Middle frontal gyrus (tissue), 1 donor: Measurements from ENCODE around the gene SOX5.
"Not testable (repeated sequence)": the region's sequence is repeated elsewhere in the genome, so short reads cannot be mapped to it uniquely, and the experiment has no call there.

Source experiments
- DNase-seq: peaks from one replicate; pipeline ENCODE4 v3.0.0-alpha.2; 2015; ENCODE audit warnings: low spot score; ENCODE audit errors: extremely low spot score

Gene SOX5

GRCh38 chr12:23502259-23502658, 447.2 kb downstream of the SOX5 start:
- no peak for DNase-seq

DNA sequence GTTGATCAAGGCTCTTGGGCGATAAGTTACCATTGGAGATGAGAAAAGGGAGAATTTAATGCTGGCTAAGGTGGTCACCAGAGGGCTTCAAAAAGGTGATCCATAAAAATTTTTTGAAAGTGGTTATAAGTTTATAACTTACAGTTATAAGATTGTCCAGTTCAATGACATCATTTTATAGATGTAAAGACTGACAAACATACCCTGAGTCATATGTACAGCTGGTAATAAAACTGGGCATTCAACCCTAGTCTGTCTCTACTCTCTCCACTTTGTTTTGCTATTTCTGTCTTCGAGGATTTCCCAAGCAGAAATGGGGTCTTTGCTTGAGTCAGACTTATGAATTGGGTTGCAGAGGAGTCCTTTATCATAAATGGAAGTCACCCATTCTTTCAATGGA, 454.0 kb downstream of the SOX5 start:
- DNase-seq = no peak

GRCh38 chr12:23493672-23494071, 455.8 kb downstream of the SOX5 start:
- no peak for DNase-seq

DNA sequence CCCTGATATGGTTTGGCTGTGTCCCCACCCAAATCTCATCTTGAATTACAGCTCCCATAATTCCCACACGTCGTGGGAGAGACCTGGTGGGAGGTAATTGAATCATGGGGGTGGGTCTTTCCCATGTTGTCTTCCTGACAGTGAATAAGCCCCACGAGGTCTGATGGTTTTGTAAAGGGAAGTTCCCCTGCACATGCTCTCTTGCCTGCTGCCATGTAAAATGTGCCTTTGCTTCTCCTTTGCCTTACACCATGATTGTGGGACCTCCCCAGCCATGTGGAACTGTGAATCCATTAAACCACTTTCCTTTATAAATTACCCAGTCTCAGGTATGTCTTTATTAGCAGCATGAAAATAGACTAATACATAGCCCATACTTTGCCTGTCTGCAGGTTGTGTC, 458.4 kb downstream of the SOX5 start:
- DNase-seq = not testable (repeated sequence)

GRCh38 chr12:23488130-23488529, 461.3 kb downstream of the SOX5 start:
- DNase-seq = no peak

DNA sequence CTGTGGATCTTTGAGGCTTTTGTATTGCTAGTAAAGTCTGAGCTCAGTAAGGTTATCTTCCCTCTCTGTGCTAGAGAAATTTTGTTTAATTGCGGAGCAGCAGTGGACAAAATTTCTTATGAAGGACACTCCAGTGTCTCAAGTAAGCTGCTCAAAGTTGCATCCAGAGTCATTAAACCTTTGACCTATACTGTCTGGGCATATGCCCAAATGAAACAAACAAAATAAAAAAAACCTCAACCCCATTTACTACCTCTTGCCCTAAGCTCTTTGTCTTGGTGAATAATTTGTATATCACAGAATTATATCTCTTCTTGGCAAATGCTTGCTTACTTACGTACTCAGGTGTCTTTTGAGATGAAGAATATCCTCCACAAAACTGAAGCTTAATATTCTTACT, 465.2 kb downstream of the SOX5 start:
- DNase-seq = no peak

GRCh38 chr12:23482571-23482970, 466.9 kb downstream of the SOX5 start:
- no peak for DNase-seq
